ENCODE results near the gene ITCH. TPM values are rescaled to one million over a fixed set of nuclear protein-coding genes. Genes with fewer than 3 reads are reported as not detected.

The ITCH gene
- total and polyA plus RNA-seq, 9 of the 15 experiments (the other 6 are each of a cell fraction or from before 2014, with no cell fraction given), result 7.5 to 53.0 (median 22.9) TPM

DNA sequence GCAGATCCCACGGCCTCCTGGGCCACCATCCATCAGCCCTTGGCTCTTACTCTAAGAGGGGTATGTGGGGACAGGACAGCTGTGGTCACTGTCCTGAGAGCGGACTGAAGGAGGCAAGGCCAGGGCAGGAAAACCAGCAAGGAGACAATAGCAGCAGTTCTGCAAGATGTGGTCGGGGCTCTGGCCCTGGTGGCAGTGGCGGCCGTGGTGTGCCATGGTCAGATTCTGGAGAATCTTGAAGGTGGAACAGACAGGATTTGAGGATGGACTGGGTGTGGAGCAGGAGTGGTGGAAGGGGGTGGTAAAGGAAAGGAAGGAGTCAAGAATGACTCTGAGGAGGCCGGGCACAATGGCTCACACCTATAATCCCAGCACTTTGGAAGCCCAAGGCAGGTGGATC, 189.5 kb downstream of the ITCH start:
- TF ChIP-seq ZBTB1 (CRISPR knock-in tag; IDR thresholded peaks at IDR 0.05; ENCODE audit: borderline replicate concordance, low read depth), result no peak
- TF ChIP-seq, protein P1, sequence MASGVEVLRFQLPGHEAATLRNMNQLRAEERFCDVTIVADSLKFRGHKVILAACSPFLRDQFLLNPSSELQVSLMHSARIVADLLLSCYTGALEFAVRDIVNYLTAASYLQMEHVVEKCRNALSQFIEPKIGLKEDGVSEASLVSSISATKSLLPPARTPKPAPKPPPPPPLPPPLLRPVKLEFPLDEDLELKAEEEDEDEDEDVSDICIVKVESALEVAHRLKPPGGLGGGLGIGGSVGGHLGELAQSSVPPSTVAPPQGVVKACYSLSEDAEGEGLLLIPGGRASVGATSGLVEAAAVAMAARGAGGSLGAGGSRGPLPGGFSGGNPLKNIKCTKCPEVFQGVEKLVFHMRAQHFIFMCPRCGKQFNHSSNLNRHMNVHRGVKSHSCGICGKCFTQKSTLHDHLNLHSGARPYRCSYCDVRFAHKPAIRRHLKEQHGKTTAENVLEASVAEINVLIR (CRISPR knock-in tag; IDR thresholded peaks at IDR 0.05), result no peak
- no peak for TF ChIP-seq EP300 (IDR thresholded peaks at IDR 0.05; ENCODE audit: low read length)
- TF ChIP-seq, protein P2, sequence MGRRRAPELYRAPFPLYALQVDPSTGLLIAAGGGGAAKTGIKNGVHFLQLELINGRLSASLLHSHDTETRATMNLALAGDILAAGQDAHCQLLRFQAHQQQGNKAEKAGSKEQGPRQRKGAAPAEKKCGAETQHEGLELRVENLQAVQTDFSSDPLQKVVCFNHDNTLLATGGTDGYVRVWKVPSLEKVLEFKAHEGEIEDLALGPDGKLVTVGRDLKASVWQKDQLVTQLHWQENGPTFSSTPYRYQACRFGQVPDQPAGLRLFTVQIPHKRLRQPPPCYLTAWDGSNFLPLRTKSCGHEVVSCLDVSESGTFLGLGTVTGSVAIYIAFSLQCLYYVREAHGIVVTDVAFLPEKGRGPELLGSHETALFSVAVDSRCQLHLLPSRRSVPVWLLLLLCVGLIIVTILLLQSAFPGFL (CRISPR knock-in tag; IDR thresholded peaks at IDR 0.05), result no peak
- TF ChIP-seq, protein P3, sequence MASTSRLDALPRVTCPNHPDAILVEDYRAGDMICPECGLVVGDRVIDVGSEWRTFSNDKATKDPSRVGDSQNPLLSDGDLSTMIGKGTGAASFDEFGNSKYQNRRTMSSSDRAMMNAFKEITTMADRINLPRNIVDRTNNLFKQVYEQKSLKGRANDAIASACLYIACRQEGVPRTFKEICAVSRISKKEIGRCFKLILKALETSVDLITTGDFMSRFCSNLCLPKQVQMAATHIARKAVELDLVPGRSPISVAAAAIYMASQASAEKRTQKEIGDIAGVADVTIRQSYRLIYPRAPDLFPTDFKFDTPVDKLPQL (IDR thresholded peaks at IDR 0.05; ENCODE audit: extremely low read depth, insufficient read length), result no peak
- TF ChIP-seq MTF1 (CRISPR knock-in tag; IDR thresholded peaks at IDR 0.05; ENCODE audit: borderline replicate concordance), result no peak
- TF ChIP-seq TBP (optimal IDR thresholded peaks at IDR 0.05; ENCODE audit: low read depth, low read length), result no peak
- TF ChIP-seq FOS (IDR thresholded peaks at IDR 0.05; ENCODE audit: extremely low read depth, insufficient read length), result no peak
- TF ChIP-seq ZNF324 (CRISPR knock-in tag; IDR thresholded peaks at IDR 0.05), result no peak
- TF ChIP-seq SIRT6 (IDR thresholded peaks at IDR 0.05; ENCODE audit: low read depth, low read length), result no peak
- no peak for TF ChIP-seq ILF3 (IDR thresholded peaks at IDR 0.05; ENCODE audit: borderline replicate concordance)
- TF ChIP-seq RHOXF2B (CRISPR knock-in tag; conservative IDR thresholded peaks at IDR 0.05), result no peak
- TF ChIP-seq RAD21 (CRISPR knock-in tag; conservative IDR thresholded peaks at IDR 0.05 in 1 of 2, IDR thresholded peaks at IDR 0.05 in 1 of 2), result no peak
- no peak for TF ChIP-seq KLF10 (CRISPR knock-in tag; IDR thresholded peaks at IDR 0.05)
- TF ChIP-seq CHCHD3 (CRISPR knock-in tag; IDR thresholded peaks at IDR 0.05), result no peak
- no peak for TF ChIP-seq XRCC3 (IDR thresholded peaks at IDR 0.05)
- TF ChIP-seq, protein P4, sequence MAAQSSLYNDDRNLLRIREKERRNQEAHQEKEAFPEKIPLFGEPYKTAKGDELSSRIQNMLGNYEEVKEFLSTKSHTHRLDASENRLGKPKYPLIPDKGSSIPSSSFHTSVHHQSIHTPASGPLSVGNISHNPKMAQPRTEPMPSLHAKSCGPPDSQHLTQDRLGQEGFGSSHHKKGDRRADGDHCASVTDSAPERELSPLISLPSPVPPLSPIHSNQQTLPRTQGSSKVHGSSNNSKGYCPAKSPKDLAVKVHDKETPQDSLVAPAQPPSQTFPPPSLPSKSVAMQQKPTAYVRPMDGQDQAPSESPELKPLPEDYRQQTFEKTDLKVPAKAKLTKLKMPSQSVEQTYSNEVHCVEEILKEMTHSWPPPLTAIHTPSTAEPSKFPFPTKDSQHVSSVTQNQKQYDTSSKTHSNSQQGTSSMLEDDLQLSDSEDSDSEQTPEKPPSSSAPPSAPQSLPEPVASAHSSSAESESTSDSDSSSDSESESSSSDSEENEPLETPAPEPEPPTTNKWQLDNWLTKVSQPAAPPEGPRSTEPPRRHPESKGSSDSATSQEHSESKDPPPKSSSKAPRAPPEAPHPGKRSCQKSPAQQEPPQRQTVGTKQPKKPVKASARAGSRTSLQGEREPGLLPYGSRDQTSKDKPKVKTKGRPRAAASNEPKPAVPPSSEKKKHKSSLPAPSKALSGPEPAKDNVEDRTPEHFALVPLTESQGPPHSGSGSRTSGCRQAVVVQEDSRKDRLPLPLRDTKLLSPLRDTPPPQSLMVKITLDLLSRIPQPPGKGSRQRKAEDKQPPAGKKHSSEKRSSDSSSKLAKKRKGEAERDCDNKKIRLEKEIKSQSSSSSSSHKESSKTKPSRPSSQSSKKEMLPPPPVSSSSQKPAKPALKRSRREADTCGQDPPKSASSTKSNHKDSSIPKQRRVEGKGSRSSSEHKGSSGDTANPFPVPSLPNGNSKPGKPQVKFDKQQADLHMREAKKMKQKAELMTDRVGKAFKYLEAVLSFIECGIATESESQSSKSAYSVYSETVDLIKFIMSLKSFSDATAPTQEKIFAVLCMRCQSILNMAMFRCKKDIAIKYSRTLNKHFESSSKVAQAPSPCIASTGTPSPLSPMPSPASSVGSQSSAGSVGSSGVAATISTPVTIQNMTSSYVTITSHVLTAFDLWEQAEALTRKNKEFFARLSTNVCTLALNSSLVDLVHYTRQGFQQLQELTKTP (IDR thresholded peaks at IDR 0.05; ENCODE audit: low read depth in 1 of 2, partially characterized antibody in 2 of 2), result no peak
- in situ Hi-C loops (cut with MboI) (no loop called here), intact Hi-C loops (cut with micrococcal nuclease) (no loop called here)
- Histone ChIP-seq H3K4me1 (replicated peaks in 1 of 2; ENCODE audit: control insufficient read depth in 2 of 2, insufficient read depth in 2 of 2, low read length in 2 of 2) (peaks cover 10 to 20% of the 10 kb centered on the region in 2 experiments; a peak in 4 of 5 replicates), H2AFZ (ENCODE audit: low read depth, low read length) (no peak overlapping the region), H3K27ac (ENCODE audit: extremely low read depth, low read depth, low read length) (no peak overlapping the region), H4K20me1 (replicated peaks; ENCODE audit: control insufficient read depth, insufficient read depth, low read length) (no peaks in the 10 kb centered on the region), H3K27me3 (ENCODE audit: control insufficient read depth in 2 of 2, insufficient read depth in 2 of 2, low read length in 2 of 2) (no peaks in the 10 kb centered on the region; a peak in 1 of 5 replicates), H3K9ac (ENCODE audit: insufficient read depth in 1 of 2, low read depth in 2 of 2, low read length in 2 of 2) (no peak overlapping the region; a peak in 1 of 4 replicates), H3K4me2 (ENCODE audit: insufficient read depth, low read length) (no peak overlapping the region), H3K9me3 (replicated peaks; ENCODE audit: control insufficient read depth, insufficient read depth, low read depth, low read length) (no peaks in the 10 kb centered on the region), H3K4me3 (no peak overlapping the region), H3K36me3 (ENCODE audit: control insufficient read depth, insufficient read depth, low read length) (no peaks in the 10 kb centered on the region), H3K79me2 (ENCODE audit: control insufficient read depth, insufficient read depth, low read length) (no peaks in the 10 kb centered on the region), H3K9me1 (ENCODE audit: control insufficient read depth, insufficient read depth, low read length) (peaks cover 10% of the 10 kb centered on the region)
- ChIA-PET CTCF (ENCODE audit: low intra/inter-chr PET ratio) (no interaction called here), POLR2A (no interaction called here)
- FAIRE-seq, result no peak
- no peak for DNase-seq (ENCODE audit: extremely low read depth in 1 of 4, low spot score in 3 of 4)
- WGBS (ENCODE audit: insufficient coverage, low coverage, missing lambda C conversion rate), result 61% methylated on average over 6 of the region's 6 CpGs
- BruUV-seq (replicated peaks), result no TSS peak
- no peak for ATAC-seq
